SU-DHL-6 (cell line): ENCODE results near the gene FBP1.

Experiments
- H2AFZ ChIP-seq: fragments of 200-600 bp; sonication (generic); 2 replicates; pipeline ENCODE4 v1.6.1; 2014; ENCODE audit warnings: low read depth, mild to moderate bottlenecking, moderate library complexity, mixed read lengths, antibody characterized with exemption, low read length; ENCODE audit not compliant: severe bottlenecking
- H3F3A ChIP-seq: fragments of 200-600 bp; shearing (Covaris generic); 2 replicates; pipeline ENCODE4 v1.6.0; 2016; ENCODE audit warnings: antibody characterized with exemption, mild to moderate bottlenecking; ENCODE audit not compliant: insufficient read depth
- H3K27ac ChIP-seq: fragments of 200-600 bp; sonication (generic); 2 replicates; pipeline ENCODE4 v1.5.1; 2016; ENCODE audit warnings: low read depth, mild to moderate bottlenecking, low read length, moderate library complexity, mixed read lengths
- H3K27me3 ChIP-seq: fragments of 200-600 bp; sonication (generic), shearing (Covaris generic); 2 replicates; pipeline ENCODE4 v1.6.0; 2014; ENCODE audit warnings: mild to moderate bottlenecking, low read length
- H3K36me3 ChIP-seq: fragments of 200-600 bp; sonication (generic); 2 replicates; pipeline ENCODE4 v1.6.1; 2014; ENCODE audit warnings: mild to moderate bottlenecking, low read length, mixed read lengths
- H3K4me2 ChIP-seq: fragments of 300-600, 200-600 bp; shearing (Covaris generic), sonication (generic); 2 replicates; pipeline ENCODE4 v1.6.0; 2014; ENCODE audit warnings: low read length, low read depth, mild to moderate bottlenecking; ENCODE audit not compliant: poor library complexity, severe bottlenecking
- H3K4me3 ChIP-seq: fragments of 200-600 bp; sonication (generic); 2 replicates; pipeline ENCODE4 v1.5.1; 2014; ENCODE audit warnings: antibody characterized with exemption, low read length, mild to moderate bottlenecking, mixed read lengths; ENCODE audit not compliant: insufficient read depth, poor library complexity, severe bottlenecking
- H3K79me2 ChIP-seq: fragments of 200-600 bp; sonication (generic); 2 replicates; pipeline ENCODE4 v1.6.1; 2014; ENCODE audit warnings: mild to moderate bottlenecking, low read length, moderate library complexity; ENCODE audit not compliant: insufficient read depth
- H3K9ac ChIP-seq: fragments of 200-600 bp; sonication (generic); 2 replicates; pipeline ENCODE4 v1.7.0; 2014; ENCODE audit warnings: mild to moderate bottlenecking, low read length
- H3K9me2 ChIP-seq: fragments of 200-600 bp; sonication (generic); replicated peaks from 2 replicates; pipeline ENCODE4 v1.6.1; 2014; ENCODE audit warnings: low read length; ENCODE audit not compliant: insufficient read depth
- H3K9me3 ChIP-seq: fragments of 200-600 bp; sonication (generic); 2 replicates; pipeline ENCODE4 v1.6.1; 2014; ENCODE audit warnings: low read length, mixed read lengths; ENCODE audit not compliant: insufficient read depth
- H4K20me1 ChIP-seq: fragments of 200-600 bp; sonication (generic); 2 replicates; pipeline ENCODE4 v1.6.1; 2014; ENCODE audit warnings: low read depth, mild to moderate bottlenecking, antibody characterized with exemption, low read length, moderate library complexity, mixed read lengths
- EZH2phosphoT487 ChIP-seq: fragments of 200-600 bp; sonication (generic), shearing (Covaris generic); conservative IDR thresholded peaks from 2 replicates; pipeline ENCODE4 v1.6.1; 2018; ENCODE audit warnings: mild to moderate bottlenecking, antibody characterized with exemption, low read length, moderate library complexity, mixed read lengths
- TF ChIP-seq, protein P1 (sequence below): fragments of 200-600 bp; sonication (generic); IDR thresholded peaks from one replicate; pipeline ENCODE4 v1.5.1; 2017; ENCODE audit warnings: antibody characterized with exemption, mild to moderate bottlenecking, low read length, moderate library complexity; ENCODE audit not compliant: insufficient read depth, poor library complexity, severe bottlenecking

FBP1 gene

DNA sequence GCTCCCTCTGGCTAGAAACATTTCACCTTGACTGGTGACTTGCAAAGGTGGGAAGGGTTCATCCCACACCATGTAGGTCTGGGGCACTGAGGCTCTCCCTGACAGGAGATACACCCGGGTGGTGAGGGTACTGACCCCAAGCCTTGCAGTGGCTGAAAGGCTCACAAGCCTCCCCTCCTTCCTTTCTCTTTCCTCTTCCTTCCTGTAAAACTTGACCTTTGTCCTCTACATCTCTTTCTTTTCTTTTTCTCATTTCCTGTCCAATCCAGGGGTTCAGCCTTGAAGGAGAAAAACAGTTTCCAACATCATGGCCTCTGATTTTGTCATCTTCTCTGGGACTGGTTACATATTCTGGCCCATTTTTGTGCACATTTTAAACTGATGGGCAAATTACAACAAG lies 62.3 kb downstream of the FBP1 start:
- Histone ChIP-seq H3K9me2 (no peaks in the 10 kb centered on the region), H3K9ac (no peak overlapping the region), H3K27me3 (no peaks in the 10 kb centered on the region), H3F3A (no peaks in the 10 kb centered on the region), H3K4me3 (no peak overlapping the region), H3K4me2 (no peak overlapping the region), H4K20me1 (no peaks in the 10 kb centered on the region), H2AFZ (no peak overlapping the region), H3K79me2 (no peaks in the 10 kb centered on the region), H3K36me3 (no peaks in the 10 kb centered on the region), H3K9me3 (no peaks in the 10 kb centered on the region), H3K27ac (no peak overlapping the region)
- no peak for TF ChIP-seq EZH2phosphoT487
- TF ChIP-seq, protein P1, sequence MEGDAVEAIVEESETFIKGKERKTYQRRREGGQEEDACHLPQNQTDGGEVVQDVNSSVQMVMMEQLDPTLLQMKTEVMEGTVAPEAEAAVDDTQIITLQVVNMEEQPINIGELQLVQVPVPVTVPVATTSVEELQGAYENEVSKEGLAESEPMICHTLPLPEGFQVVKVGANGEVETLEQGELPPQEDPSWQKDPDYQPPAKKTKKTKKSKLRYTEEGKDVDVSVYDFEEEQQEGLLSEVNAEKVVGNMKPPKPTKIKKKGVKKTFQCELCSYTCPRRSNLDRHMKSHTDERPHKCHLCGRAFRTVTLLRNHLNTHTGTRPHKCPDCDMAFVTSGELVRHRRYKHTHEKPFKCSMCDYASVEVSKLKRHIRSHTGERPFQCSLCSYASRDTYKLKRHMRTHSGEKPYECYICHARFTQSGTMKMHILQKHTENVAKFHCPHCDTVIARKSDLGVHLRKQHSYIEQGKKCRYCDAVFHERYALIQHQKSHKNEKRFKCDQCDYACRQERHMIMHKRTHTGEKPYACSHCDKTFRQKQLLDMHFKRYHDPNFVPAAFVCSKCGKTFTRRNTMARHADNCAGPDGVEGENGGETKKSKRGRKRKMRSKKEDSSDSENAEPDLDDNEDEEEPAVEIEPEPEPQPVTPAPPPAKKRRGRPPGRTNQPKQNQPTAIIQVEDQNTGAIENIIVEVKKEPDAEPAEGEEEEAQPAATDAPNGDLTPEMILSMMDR, result no peak

DNA sequence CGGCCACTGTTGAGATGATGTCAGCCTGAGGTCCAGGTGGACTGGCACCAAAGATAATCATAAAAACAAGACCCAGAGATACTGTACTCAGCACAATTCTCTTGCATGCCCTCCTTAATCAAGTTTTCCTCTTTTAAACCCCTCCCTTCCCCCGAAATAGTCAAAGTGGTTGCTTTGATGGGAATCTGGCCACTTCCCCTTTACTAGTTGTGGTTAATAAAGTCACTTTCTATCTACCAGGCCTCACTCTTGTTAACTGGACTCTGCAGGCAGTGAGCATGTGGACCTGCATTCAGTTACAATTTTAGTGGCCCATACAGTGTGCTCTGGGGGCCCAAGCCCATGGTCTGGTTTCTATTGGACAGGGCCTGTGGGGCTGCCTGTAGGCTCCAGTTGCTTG lies 63.2 kb downstream of the FBP1 start:
- no peak overlapping the region for H3K27ac ChIP-seq
- no peaks in the 10 kb centered on the region for H3F3A ChIP-seq
- no peaks in the 10 kb centered on the region for H3K27me3 ChIP-seq
- H3K79me2 ChIP-seq, result no peaks in the 10 kb centered on the region
- H3K9me3 ChIP-seq, result no peaks in the 10 kb centered on the region
- H3K9me2 ChIP-seq, result no peaks in the 10 kb centered on the region
- no peak overlapping the region for H2AFZ ChIP-seq
- H3K4me2 ChIP-seq, result no peak overlapping the region
- no peaks in the 10 kb centered on the region for H3K36me3 ChIP-seq
- no peaks in the 10 kb centered on the region for H4K20me1 ChIP-seq
- no peak for TF ChIP-seq EZH2phosphoT487
- TF ChIP-seq, protein P1, result no peak
- H3K9ac ChIP-seq, result no peak overlapping the region
- H3K4me3 ChIP-seq, result no peak overlapping the region

DNA sequence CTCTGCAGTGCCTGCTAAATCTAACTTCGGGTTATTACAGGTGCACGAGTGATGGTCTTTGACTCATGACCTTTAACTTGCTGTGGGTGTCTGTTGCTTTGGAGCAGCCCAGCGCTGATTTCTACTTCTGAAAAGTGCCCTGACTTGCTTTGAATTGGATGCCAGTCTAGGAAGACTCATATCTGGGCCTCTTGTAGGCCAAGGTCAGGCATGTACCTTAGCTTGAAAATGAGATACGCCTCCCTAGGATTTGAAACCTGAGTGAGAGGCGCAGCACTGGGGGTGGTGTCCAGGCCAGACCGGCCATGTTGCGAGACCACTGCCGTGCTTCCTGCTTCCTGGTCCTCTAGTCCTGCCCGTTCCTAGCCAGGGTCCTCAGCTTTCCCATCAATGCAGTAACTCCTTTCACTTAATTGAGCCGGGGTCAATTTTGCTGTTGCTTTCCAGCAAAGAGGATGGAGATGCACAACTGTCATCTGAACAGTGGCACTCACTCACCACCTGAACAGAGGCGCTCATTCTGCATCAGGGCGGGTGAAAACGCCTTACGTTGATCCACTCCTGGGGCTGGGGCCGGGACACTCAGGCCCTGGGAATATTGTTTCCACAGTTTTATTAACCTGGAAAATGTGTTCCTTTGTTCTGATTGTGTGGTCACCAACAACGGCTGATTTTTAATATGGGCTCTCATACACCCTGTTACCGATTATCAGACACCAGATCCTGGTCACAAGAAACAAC lies 70.2 kb downstream of the FBP1 start:
- no peak overlapping the region for H3K4me2 ChIP-seq

More for the DNA sequence above, 70.2 kb downstream of the FBP1 start:
- TF ChIP-seq EZH2phosphoT487, result no peak
- TF ChIP-seq, protein P1, result no peak
- no peak overlapping the region for H3K27ac ChIP-seq
- no peaks in the 10 kb centered on the region for H3K9me3 ChIP-seq
- H3K9me2 ChIP-seq, result no peaks in the 10 kb centered on the region
- no peak overlapping the region for H3K9ac ChIP-seq
- no peaks in the 10 kb centered on the region for H3K27me3 ChIP-seq
- H3K4me3 ChIP-seq, result no peak overlapping the region
- H3K79me2 ChIP-seq, result no peaks in the 10 kb centered on the region
- no peaks in the 10 kb centered on the region for H3K36me3 ChIP-seq
- no peaks in the 10 kb centered on the region for H4K20me1 ChIP-seq
- H2AFZ ChIP-seq, result no peak overlapping the region
- H3F3A ChIP-seq, result no peaks in the 10 kb centered on the region
